ENCODE data around the gene SVEP1.

GRCh38 chr9:110606179-110606790 lies 26.7 kb upstream of the SVEP1 start:
- TF ChIP-seq POLR2AphosphoS5 (IDR thresholded peaks at IDR 0.05) (no peak), CTCF (IDR thresholded peaks at IDR 0.05 in 8 of 11, conservative IDR thresholded peaks at IDR 0.05 in 3 of 11) (no peak), POLR2A (IDR thresholded peaks at IDR 0.05) (no peak)
